BE2C (cell line): ENCODE measurements around the gene DNASE1L3.

Experiments
- DNase-seq: peaks from one replicate; pipeline ENCODE4 v3.0.0-alpha.2; 2020
- H3K27me3 ChIP-seq: fragments of 250-450 bp; sonication (Bioruptor Pico); 2 replicates; pipeline ENCODE4 v1.5.1; 2020; ENCODE audit warnings: mild to moderate bottlenecking
- H3K36me3 ChIP-seq: fragments of 250-450 bp; sonication (Bioruptor Pico); 2 replicates; pipeline ENCODE4 v1.5.1; 2020; ENCODE audit warnings: mild to moderate bottlenecking
- H3K4me1 ChIP-seq: fragments of 250-450 bp; sonication (Bioruptor Pico); 2 replicates; pipeline ENCODE4 v1.5.1; 2020
- H3K4me3 ChIP-seq: 2 replicates; pipeline ENCODE4 v1.5.1; 2011; ENCODE audit warnings: low read depth, low read length
- H3K9me3 ChIP-seq: fragments of 250-450 bp; sonication (Bioruptor Pico); 2 replicates; pipeline ENCODE4 v1.5.1; 2020
- TF ChIP-seq, protein P1 (sequence below): IDR thresholded peaks from 2 replicates; pipeline ENCODE4 v1.5.1; 2012; ENCODE audit warnings: mild to moderate bottlenecking, low read depth, low read length

The DNASE1L3 gene

GRCh38 chr3:58150130-58150809 lies 60.5 kb downstream of the DNASE1L3 start:
- Histone ChIP-seq H3K4me3 (no peak overlapping the region), H3K27me3 (no peaks in the 10 kb centered on the region), H3K36me3 (no peaks in the 10 kb centered on the region; the same call in 1 of the 2 replicates), H3K9me3 (no peaks in the 10 kb centered on the region), H3K4me1 (no peaks in the 10 kb centered on the region)
- TF ChIP-seq, protein P1, sequence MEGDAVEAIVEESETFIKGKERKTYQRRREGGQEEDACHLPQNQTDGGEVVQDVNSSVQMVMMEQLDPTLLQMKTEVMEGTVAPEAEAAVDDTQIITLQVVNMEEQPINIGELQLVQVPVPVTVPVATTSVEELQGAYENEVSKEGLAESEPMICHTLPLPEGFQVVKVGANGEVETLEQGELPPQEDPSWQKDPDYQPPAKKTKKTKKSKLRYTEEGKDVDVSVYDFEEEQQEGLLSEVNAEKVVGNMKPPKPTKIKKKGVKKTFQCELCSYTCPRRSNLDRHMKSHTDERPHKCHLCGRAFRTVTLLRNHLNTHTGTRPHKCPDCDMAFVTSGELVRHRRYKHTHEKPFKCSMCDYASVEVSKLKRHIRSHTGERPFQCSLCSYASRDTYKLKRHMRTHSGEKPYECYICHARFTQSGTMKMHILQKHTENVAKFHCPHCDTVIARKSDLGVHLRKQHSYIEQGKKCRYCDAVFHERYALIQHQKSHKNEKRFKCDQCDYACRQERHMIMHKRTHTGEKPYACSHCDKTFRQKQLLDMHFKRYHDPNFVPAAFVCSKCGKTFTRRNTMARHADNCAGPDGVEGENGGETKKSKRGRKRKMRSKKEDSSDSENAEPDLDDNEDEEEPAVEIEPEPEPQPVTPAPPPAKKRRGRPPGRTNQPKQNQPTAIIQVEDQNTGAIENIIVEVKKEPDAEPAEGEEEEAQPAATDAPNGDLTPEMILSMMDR: no peak
- DNase-seq: no peak

DNA sequence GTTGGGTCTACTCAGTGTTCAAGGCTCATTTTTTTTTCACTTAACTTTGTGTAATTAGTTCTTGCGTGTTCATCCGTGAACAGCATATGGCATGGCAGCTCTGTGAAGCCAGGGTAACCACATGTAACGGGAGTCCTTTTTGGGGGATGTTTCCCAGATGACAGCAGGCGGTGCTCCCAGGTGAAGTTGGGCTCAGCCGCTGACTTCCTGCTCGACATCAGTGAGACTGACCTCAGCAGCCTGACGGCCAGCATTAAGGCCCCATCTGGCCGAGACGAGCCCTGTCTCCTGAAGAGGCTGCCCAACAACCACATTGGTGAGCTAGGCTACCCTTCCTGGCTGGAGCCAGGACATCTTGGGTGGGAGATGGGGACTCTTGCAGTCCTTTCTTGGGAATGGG lies 62.7 kb downstream of the DNASE1L3 start:
- H3K9me3 ChIP-seq: no peaks in the 10 kb centered on the region
- H3K36me3 ChIP-seq: no peaks in the 10 kb centered on the region; the same call in 1 of the 2 replicates
- no peak overlapping the region for H3K4me3 ChIP-seq
- H3K4me1 ChIP-seq: no peaks in the 10 kb centered on the region
- H3K27me3 ChIP-seq: no peaks in the 10 kb centered on the region
- TF ChIP-seq, protein P1: no peak
- no peak for DNase-seq

GRCh38 chr3:58144478-58145325 lies 66.1 kb downstream of the DNASE1L3 start:
- TF ChIP-seq, protein P1: no peak
- H3K4me3 ChIP-seq: no peak overlapping the region
- no peaks in the 10 kb centered on the region for H3K27me3 ChIP-seq
- H3K4me1 ChIP-seq: no peaks in the 10 kb centered on the region
- no peaks in the 10 kb centered on the region for H3K36me3 ChIP-seq
- DNase-seq: no peak
- no peaks in the 10 kb centered on the region for H3K9me3 ChIP-seq

GRCh38 chr3:58143417-58144055 lies 67.2 kb downstream of the DNASE1L3 start:
- H3K27me3 ChIP-seq: no peaks in the 10 kb centered on the region
- no peak overlapping the region for H3K4me3 ChIP-seq
- H3K36me3 ChIP-seq: no peaks in the 10 kb centered on the region
- no peaks in the 10 kb centered on the region for H3K9me3 ChIP-seq
- TF ChIP-seq, protein P1: no peak
- no peaks in the 10 kb centered on the region for H3K4me1 ChIP-seq
- DNase-seq: no peak
